Gastrocnemius medialis (tissue), 4 donors: ENCODE data around the gene EPB41L4A.

Experiments used
- POLR2A ChIP-seq, 2 donors: fragments of 450-650 bp; IDR thresholded peaks; one replicate each; pipeline ENCODE4 v1.6.1; 2017; ENCODE audit warnings: antibody characterized with exemption in 2 of 2, mild to moderate bottlenecking in 2 of 2, moderate library complexity in 2 of 2
- TF ChIP-seq, protein P1 (sequence below), 5 experiments: fragments of 450-650 bp in 3 of 5; fragments of 200-600 bp in 2 of 5; sonication (generic) in 2 of 5; IDR thresholded peaks in 4 of 5; conservative IDR thresholded peaks in 1 of 5; 1 replicate in 4 of 5; 2 replicates in 1 of 5; pipeline ENCODE4 v1.5.1; 2016 to 2019; ENCODE audit warnings: antibody characterized with exemption in 5 of 5, mild to moderate bottlenecking in 3 of 5, moderate library complexity in 3 of 5

DNA sequence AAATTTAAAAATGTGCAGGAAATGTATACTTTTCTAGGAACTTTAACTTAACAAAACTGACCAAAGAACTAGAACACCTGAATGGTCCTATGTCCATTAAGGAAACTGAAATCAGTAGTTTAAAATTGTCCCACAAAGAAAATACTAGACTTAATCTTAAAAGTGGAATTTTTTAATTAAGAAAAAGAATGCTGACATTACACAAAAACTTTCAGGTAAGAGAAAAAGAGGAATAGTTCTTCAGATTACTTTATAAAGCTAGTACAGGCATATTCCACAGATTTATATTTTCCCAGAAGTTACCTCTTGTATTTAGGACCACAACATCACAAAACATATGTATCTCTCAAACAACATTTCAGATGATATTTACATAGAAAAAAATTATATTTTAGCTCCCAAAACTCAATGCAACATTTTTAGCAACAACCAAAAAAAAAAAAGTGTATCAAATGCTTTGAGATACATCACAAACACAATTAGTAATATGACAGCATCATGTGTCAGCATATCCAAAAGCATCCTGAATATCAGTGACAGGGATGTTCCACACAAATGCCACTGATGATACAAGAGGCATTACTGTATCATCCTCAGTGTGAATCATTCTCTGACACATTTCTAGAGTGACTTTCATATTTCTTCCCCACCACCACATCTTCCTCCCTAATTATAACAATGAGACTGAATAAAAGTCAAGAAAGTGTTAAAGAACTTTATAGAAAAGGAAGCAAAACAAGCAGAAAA, 264.0 kb downstream of the EPB41L4A start:
- TF ChIP-seq, protein P1, sequence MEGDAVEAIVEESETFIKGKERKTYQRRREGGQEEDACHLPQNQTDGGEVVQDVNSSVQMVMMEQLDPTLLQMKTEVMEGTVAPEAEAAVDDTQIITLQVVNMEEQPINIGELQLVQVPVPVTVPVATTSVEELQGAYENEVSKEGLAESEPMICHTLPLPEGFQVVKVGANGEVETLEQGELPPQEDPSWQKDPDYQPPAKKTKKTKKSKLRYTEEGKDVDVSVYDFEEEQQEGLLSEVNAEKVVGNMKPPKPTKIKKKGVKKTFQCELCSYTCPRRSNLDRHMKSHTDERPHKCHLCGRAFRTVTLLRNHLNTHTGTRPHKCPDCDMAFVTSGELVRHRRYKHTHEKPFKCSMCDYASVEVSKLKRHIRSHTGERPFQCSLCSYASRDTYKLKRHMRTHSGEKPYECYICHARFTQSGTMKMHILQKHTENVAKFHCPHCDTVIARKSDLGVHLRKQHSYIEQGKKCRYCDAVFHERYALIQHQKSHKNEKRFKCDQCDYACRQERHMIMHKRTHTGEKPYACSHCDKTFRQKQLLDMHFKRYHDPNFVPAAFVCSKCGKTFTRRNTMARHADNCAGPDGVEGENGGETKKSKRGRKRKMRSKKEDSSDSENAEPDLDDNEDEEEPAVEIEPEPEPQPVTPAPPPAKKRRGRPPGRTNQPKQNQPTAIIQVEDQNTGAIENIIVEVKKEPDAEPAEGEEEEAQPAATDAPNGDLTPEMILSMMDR (IDR thresholded peaks at IDR 0.05 in 4 of 5, conservative IDR thresholded peaks at IDR 0.05 in 1 of 5) = no peak
- no peak for TF ChIP-seq POLR2A (IDR thresholded peaks at IDR 0.05)
